Hepatocyte (in vitro differentiated cells): ENCODE results near the gene HUWE1. TPM values are rescaled to one million over a fixed set of nuclear protein-coding genes. Genes with fewer than 3 reads are reported as not detected.

Experiments used
- DNase-seq: peaks from one replicate; pipeline ENCODE4 v3.0.0-alpha.2; 2016; ENCODE audit warnings: low spot score
- H2AFZ ChIP-seq: fragments of 200-600 bp; sonication (generic); 2 replicates; pipeline ENCODE4 v1.6.0; 2016; ENCODE audit warnings: antibody characterized with exemption, mild to moderate bottlenecking
- H3K27ac ChIP-seq: fragments of 200-600 bp; sonication (generic); 2 replicates; pipeline ENCODE4 v1.5.1; 2016; ENCODE audit warnings: mild to moderate bottlenecking
- H3K27me3 ChIP-seq: fragments of 200-600 bp; sonication (generic); 2 replicates; pipeline ENCODE4 v1.6.1; 2016
- H3K36me3 ChIP-seq: fragments of 200-600 bp; sonication (generic); replicated peaks from 2 replicates; pipeline ENCODE4 v1.5.1; 2016; ENCODE audit warnings: low read depth; ENCODE audit not compliant: insufficient read depth
- H3K4me1 ChIP-seq: fragments of 200-600 bp; sonication (generic); 2 replicates; pipeline ENCODE4 v1.5.1; 2016; ENCODE audit warnings: mild to moderate bottlenecking, moderate library complexity; ENCODE audit not compliant: insufficient read depth
- H3K4me2 ChIP-seq: fragments of 200-600 bp; sonication (generic); 2 replicates; pipeline ENCODE4 v1.6.0; 2016
- H3K4me3 ChIP-seq: fragments of 200-600 bp; sonication (generic); 2 replicates; pipeline ENCODE4 v1.5.1; 2016; ENCODE audit warnings: mild to moderate bottlenecking
- H3K79me2 ChIP-seq: fragments of 200-600 bp; sonication (generic); 2 replicates; pipeline ENCODE4 v1.6.0; 2017; ENCODE audit warnings: mild to moderate bottlenecking
- H3K9me2 ChIP-seq: fragments of 200-600 bp; sonication (generic); replicated peaks from 2 replicates; pipeline ENCODE4 v1.6.0; 2017; ENCODE audit warnings: mild to moderate bottlenecking; ENCODE audit not compliant: insufficient read depth
- H3K9me3 ChIP-seq: fragments of 200-600 bp; sonication (generic); 2 replicates; pipeline ENCODE4 v1.5.1; 2016; ENCODE audit warnings: low read depth, mild to moderate bottlenecking
- H4K20me1 ChIP-seq: fragments of 200-600 bp; sonication (generic); 2 replicates; pipeline ENCODE4 v1.6.0; 2016; ENCODE audit warnings: mild to moderate bottlenecking; ENCODE audit not compliant: insufficient read depth, poor library complexity, severe bottlenecking
- CTCF ChIP-seq: fragments of 200-600 bp; sonication (generic); IDR thresholded peaks from 2 replicates; pipeline ENCODE4 v1.5.1; 2016; ENCODE audit warnings: antibody characterized with exemption, mild to moderate bottlenecking; ENCODE audit not compliant: poor library complexity
- EZH2 ChIP-seq: fragments of 200-600 bp; sonication (generic); IDR thresholded peaks from 2 replicates; pipeline ENCODE4 v1.6.1; 2016; ENCODE audit warnings: antibody characterized with exemption, mild to moderate bottlenecking, borderline replicate concordance
- EZH2phosphoT487 ChIP-seq: fragments of 200-600 bp; sonication (generic); IDR thresholded peaks from one replicate; pipeline ENCODE4 v1.6.1; 2018; ENCODE audit warnings: antibody characterized with exemption, mild to moderate bottlenecking, low read depth, moderate library complexity; ENCODE audit not compliant: unreplicated experiment, severe bottlenecking
- WGBS: methylation state at CpG from one replicate; pipeline ENCODE4 v1.1.6; 2016; ENCODE audit warnings: low lambda C conversion rate; ENCODE audit errors: missing lambda C conversion rate; 5-methylcytosine and 5-hydroxymethylcytosine counted together
- polyA plus RNA-seq: library from polyadenylated mRNA; unstranded; fragments of >200 nt; fragmentation: Nextera tagmentation; extraction: Ambion mirVana; gene quantifications from 2 replicates; pipeline ENCODE4 v1.2.1, GENCODE V29; 2016
- total RNA-seq: library from RNA; depleted of rRNA; stranded (reverse); fragments of >200 nt; gene quantifications from 2 replicates; pipeline ENCODE4 v1.2.3, GENCODE V29; 2014

The HUWE1 gene
- total and polyA plus RNA-seq, 2 experiments from 2014 or later: 39.2 to 104 TPM

GRCh38 chrX:53558646-53559045 is 127.9 kb downstream of the HUWE1 start:
- 66% methylated on average over 6 of the region's 6 CpGs for WGBS
- Histone ChIP-seq H3K4me2 (no peak overlapping the region), H3K4me1 (no peaks in the 10 kb centered on the region), H2AFZ (no peak overlapping the region), H3K4me3 (no peak overlapping the region), H3K27me3 (no peaks in the 10 kb centered on the region), H3K79me2 (no peaks in the 10 kb centered on the region), H3K27ac (no peak overlapping the region), H3K36me3 (peaks cover 3% of the 10 kb centered on the region), H4K20me1 (no peaks in the 10 kb centered on the region), H3K9me2 (no peaks in the 10 kb centered on the region), H3K9me3 (no peaks in the 10 kb centered on the region)
- no peak for DNase-seq
- no peak for TF ChIP-seq EZH2
- no peak for TF ChIP-seq EZH2phosphoT487
- TF ChIP-seq CTCF: no peak

GRCh38 chrX:53556868-53557267 is 129.7 kb downstream of the HUWE1 start:
- 87% methylated on average over 3 of the region's 3 CpGs for WGBS
- DNase-seq: no peak
- Histone ChIP-seq H3K9me3 (no peaks in the 10 kb centered on the region), H3K4me1 (no peaks in the 10 kb centered on the region), H3K27ac (no peak overlapping the region), H3K9me2 (no peaks in the 10 kb centered on the region), H3K27me3 (no peaks in the 10 kb centered on the region), H4K20me1 (no peaks in the 10 kb centered on the region), H3K4me3 (no peak overlapping the region), H3K36me3 (peaks cover 3% of the 10 kb centered on the region), H2AFZ (no peak overlapping the region), H3K4me2 (no peak overlapping the region), H3K79me2 (no peaks in the 10 kb centered on the region)
- no peak for TF ChIP-seq EZH2
- TF ChIP-seq EZH2phosphoT487: no peak
- TF ChIP-seq CTCF: no peak

- Histone ChIP-seq H3K27ac (no peak overlapping the region), H3K27me3 (no peaks in the 10 kb centered on the region), H3K36me3 (no peaks in the 10 kb centered on the region), H3K79me2 (no peaks in the 10 kb centered on the region), H3K4me2 (no peak overlapping the region), H3K9me3 (no peaks in the 10 kb centered on the region), H3K4me3 (no peak overlapping the region), H2AFZ (no peak overlapping the region), H4K20me1 (no peaks in the 10 kb centered on the region), H3K4me1 (no peaks in the 10 kb centered on the region), H3K9me2 (no peaks in the 10 kb centered on the region)
- TF ChIP-seq CTCF (no peak), EZH2phosphoT487 (no peak), EZH2 (no peak)
- WGBS: 90% methylated on average over 18 of the region's 18 CpGs
- DNase-seq: no peak
These were observed 135.6 kb downstream of the HUWE1 start for GRCh38 chrX:53550756-53551463.
